DMS53 (cell line): ENCODE data around the gene C1orf159.
A peak's percentile ranks its signal among the peaks of the same experiment; 100 is the strongest.
"Not testable (repeated sequence)": the region's sequence is repeated elsewhere in the genome, so short reads cannot be mapped to it uniquely, and the experiment has no call there.

ENCODE experiments used
- DNase-seq: peaks from one replicate; lab custom pipeline; 2025; lab: John Stamatoyannopoulos, UW

C1orf159 gene

GRCh38 chr1:1081311-1082238, 34.3 kb downstream of the C1orf159 start:
- no peak for DNase-seq

GRCh38 chr1:1080951-1081310, 35.0 kb downstream of the C1orf159 start:
- no peak for DNase-seq

GRCh38 chr1:1080122-1080757, 35.6 kb downstream of the C1orf159 start:
- peak; percentile 84 for DNase-seq

- DNase-seq: peak; percentile 94
Observed at GRCh38 chr1:1079408-1080121, 36.3 kb downstream of the C1orf159 start.

- not testable (repeated sequence) for DNase-seq
Observed at GRCh38 chr1:1077396-1077795, 38.5 kb downstream of the C1orf159 start.

- no peak for DNase-seq
Observed at GRCh38 chr1:1075148-1075935, 40.5 kb downstream of the C1orf159 start.

GRCh38 chr1:1074631-1075147, 41.2 kb downstream of the C1orf159 start:
- no peak for DNase-seq

GRCh38 chr1:1073743-1074587, 41.9 kb downstream of the C1orf159 start, which contains the start of gene RNF223:
Gene RNF223 (minus strand): TSS chr1:1074306. CDS start chr1:1072566, 1,740 bp downstream.
- DNase-seq: peak; percentile 87

GRCh38 chr1:1072849-1073742, 42.8 kb downstream of the C1orf159 start:
- no peak for DNase-seq

GRCh38 chr1:1072299-1072848, 43.5 kb downstream of the C1orf159 start:
- no peak for DNase-seq

GRCh38 chr1:1071486-1072298, 44.2 kb downstream of the C1orf159 start:
- DNase-seq: no peak

GRCh38 chr1:1069711-1070676, 45.9 kb downstream of the C1orf159 start:
- DNase-seq: peak; percentile 42

GRCh38 chr1:1069056-1069710, 46.7 kb downstream of the C1orf159 start:
- peak; percentile 94 for DNase-seq

GRCh38 chr1:1068517-1069055, 47.3 kb downstream of the C1orf159 start:
- DNase-seq: peak; percentile 97

GRCh38 chr1:1067860-1068516, 47.9 kb downstream of the C1orf159 start:
- peak; percentile 95 for DNase-seq
